SJCRH30 (cell line): ENCODE measurements around the gene CNN1. TPM values are rescaled to one million over a fixed set of nuclear protein-coding genes. Genes with fewer than 3 reads are reported as not detected.
A peak's percentile ranks its signal among the peaks of the same experiment; 100 is the strongest.
"Not testable (repeated sequence)": the region's sequence is repeated elsewhere in the genome, so short reads cannot be mapped to it uniquely, and the experiment has no call there.

Experiments used
- DNase-seq, 2 experiments: peaks; one replicate each; pipeline ENCODE4 v3.0.0-alpha.2; 2015 to 2020
- H3K27ac ChIP-seq: fragments of 250-450 bp; sonication (Bioruptor Pico); 2 replicates; pipeline ENCODE4 v1.5.1; 2020; ENCODE audit warnings: mild to moderate bottlenecking, moderate library complexity
- H3K27me3 ChIP-seq: fragments of 250-450 bp; sonication (Bioruptor Pico); 2 replicates; pipeline ENCODE4 v1.5.1; 2020; ENCODE audit warnings: mild to moderate bottlenecking, moderate library complexity
- H3K36me3 ChIP-seq: fragments of 250-450 bp; sonication (Bioruptor Pico); 2 replicates; pipeline ENCODE4 v1.5.1; 2020; ENCODE audit warnings: mild to moderate bottlenecking, moderate library complexity
- H3K4me1 ChIP-seq: fragments of 250-450 bp; sonication (Bioruptor Pico); 2 replicates; pipeline ENCODE4 v1.5.1; 2020; ENCODE audit warnings: mild to moderate bottlenecking, moderate library complexity
- H3K4me3 ChIP-seq: fragments of 250-450 bp; sonication (Bioruptor Pico); 2 replicates; pipeline ENCODE4 v1.5.1; 2020; ENCODE audit warnings: mild to moderate bottlenecking, moderate library complexity
- H3K9me3 ChIP-seq: fragments of 250-450 bp; sonication (Bioruptor Pico); replicated peaks from 2 replicates; pipeline ENCODE4 v1.5.1; 2020; ENCODE audit warnings: mild to moderate bottlenecking, moderate library complexity
- total RNA-seq: library from RNA; depleted of rRNA; stranded (reverse); fragments of >200 nt; shearing (Covaris generic); gene quantifications from 2 replicates; pipeline ENCODE4 v1.2.3, GENCODE V29; 2014; rRNA removed

CNN1 gene
- total RNA-seq, 1 experiment from 2014 or later: 1.4 TPM

DNA sequence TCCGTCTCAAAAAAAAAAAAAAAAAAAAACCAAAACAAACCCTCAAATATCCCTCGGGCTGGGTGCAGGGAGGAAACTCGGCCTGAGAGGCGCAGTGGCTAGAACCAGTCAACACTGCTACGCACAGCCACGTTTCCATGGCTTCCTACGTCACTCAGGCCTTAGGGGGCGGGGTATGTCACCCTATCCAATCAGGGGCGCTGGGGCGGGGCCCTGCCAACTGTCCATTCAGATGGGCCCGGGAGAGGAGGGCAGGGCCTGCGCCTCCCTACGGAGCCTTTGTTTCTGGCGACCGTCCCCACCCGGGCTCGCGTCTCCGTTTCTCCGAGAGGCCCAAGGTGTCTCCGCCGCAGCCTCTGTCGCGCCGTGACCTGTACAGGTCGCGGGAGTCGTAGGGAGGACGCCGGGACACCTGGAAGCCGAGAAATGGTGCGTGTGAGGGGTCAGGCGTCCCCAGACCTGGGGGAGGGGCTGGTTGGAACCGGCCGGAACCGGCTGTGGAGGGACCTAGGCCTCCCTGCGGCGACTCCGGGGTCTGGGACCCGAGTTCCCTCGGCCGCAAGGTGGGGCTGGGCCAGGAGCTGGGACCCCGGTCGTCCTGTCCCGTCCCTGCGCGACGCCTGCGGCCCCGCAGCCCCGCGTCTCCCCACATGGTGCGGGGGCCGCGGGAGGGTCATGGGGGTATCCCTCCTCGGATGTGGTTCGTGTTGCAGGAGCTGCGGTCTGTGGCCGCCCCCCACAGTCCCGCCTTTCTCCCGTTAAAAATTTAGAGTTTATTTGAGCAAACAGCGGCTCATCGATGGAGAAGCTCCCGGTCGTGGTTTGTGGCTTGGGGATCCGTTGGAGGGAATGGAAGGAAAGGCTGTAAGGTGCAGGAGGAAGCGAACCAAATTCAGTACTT, 58.8 kb downstream of the CNN1 start, which contains the start of gene ZNF627:
Gene ZNF627 (plus strand): TSS at position 282 of the 901 bp plus-strand sequence. CDS start 145 bp downstream, at position 427.
- no peaks in the 10 kb centered on the region for H3K27me3 ChIP-seq
- H3K4me3 ChIP-seq: peak within 1 kb of the TSS; percentile 92
- H3K9me3 ChIP-seq: no peaks in the 10 kb centered on the region
- peak; percentile 98 for DNase-seq
- peaks cover 2% of the 10 kb centered on the region; the same call in 1 of the 2 replicates for H3K4me1 ChIP-seq
- peak within 1 kb of the TSS; percentile 90 for H3K27ac ChIP-seq
- H3K36me3 ChIP-seq: 0 out of 2 replicates have a peak, but pooled peaks cover 8% of the 10 kb centered on the region

DNA sequence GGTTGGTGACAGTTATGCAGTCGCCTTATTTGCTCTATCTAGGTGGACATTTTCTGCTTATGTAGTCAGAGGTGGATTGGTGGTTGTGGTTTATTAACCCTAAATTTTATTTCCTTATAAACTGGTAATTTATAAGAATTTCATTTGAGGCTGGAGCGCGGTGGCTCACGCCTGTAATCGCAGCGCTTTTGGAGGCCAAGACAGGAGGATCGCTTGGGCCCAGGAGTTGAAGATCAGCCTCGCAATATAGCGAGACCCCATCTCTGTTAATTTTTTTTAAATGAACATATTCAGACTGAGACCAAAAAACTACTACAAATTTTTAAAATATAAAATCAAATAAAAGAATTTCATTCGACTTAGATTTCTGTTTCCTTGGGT, 59.4 kb downstream of the CNN1 start:
- H3K9me3 ChIP-seq: no peaks in the 10 kb centered on the region
- H3K27ac ChIP-seq: peak overlapping the region; percentile 90; the same call in 1 of the 2 replicates
- no peaks in the 10 kb centered on the region for H3K27me3 ChIP-seq
- no peak for DNase-seq
- peak overlapping the region; percentile 92 for H3K4me3 ChIP-seq
- peaks cover 2% of the 10 kb centered on the region; the same call in 1 of the 2 replicates for H3K4me1 ChIP-seq
- H3K36me3 ChIP-seq: 0 out of 2 replicates have a peak, but pooled peaks cover 8% of the 10 kb centered on the region

DNA sequence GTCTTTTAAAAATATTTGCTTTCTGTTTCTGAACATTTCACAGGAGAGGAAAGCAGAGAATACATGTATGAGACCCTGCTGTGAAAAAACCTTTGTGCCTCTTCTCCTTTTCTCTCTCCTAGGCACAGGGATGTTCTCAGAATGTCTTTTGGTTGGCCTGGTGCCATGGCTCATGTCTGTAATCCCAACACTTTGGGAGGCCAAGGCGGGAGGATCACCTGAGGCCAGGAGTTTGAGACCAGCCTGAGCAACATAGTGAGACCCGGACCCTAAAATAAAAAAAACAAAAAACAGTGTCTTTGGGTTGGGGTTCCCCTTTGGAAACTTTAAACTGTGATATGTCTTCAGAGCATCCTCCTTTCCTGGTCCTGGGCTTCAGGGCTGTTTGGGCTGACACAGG, 60.1 kb downstream of the CNN1 start:
- no peak for DNase-seq
- Histone ChIP-seq H3K9me3 (no peaks in the 10 kb centered on the region), H3K4me3 (no peak overlapping the region), H3K36me3 (0 out of 2 replicates have a peak, but pooled peaks cover 11% of the 10 kb centered on the region), H3K4me1 (peaks cover 2% of the 10 kb centered on the region; the same call in 1 of the 2 replicates), H3K27ac (no peak overlapping the region), H3K27me3 (no peaks in the 10 kb centered on the region)

DNA sequence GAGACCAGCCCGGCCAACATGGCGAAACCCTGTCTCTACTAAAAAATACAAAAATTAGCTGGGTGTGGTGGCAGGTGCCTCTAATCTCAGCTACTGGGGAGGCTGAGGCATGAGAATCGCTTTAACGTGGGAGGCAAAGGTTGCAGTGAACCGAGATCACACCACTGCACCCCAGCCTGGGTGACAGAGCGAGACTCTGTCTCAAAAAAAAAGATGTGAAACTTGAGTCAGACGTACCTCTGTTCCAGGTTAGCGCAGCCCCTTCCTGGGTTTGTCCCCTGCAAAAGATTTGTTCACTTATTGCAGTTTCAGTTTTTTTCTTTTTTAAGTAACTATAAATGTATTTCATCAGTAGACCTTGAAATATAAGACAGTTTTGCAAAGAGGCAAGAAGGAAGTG, 61.1 kb downstream of the CNN1 start:
- peaks cover 18% of the 10 kb centered on the region for H3K36me3 ChIP-seq
- not testable (repeated sequence) for DNase-seq

More for the DNA sequence above, 61.1 kb downstream of the CNN1 start:
- H3K9me3 ChIP-seq, H3K4me3 ChIP-seq, H3K27ac ChIP-seq, H3K27me3 ChIP-seq, H3K4me1 ChIP-seq: not testable (repeated sequence)

Other genes starting within 250 kb of the CNN1 start
- not detected in 2 replicates for gene TSPAN16, start 242.7 kb upstream of the CNN1 start, total RNA-seq
- 0.58 and 0.83 TPM in 2 replicates for gene RAB3D, start 199.2 kb upstream of the CNN1 start, total RNA-seq
- gene TMEM205, start 192.6 kb upstream of the CNN1 start, total RNA-seq: 38.8 and 39.5 TPM in 2 replicates
- gene CCDC159, start 192.3 kb upstream of the CNN1 start, total RNA-seq: not detected in 2 replicates
- 0.10 and 0.59 TPM in 2 replicates for gene PLPPR2, start 183.4 kb upstream of the CNN1 start, total RNA-seq
- gene SWSAP1, start 164.2 kb upstream of the CNN1 start, total RNA-seq: 1.2 and 2.4 TPM in 2 replicates
- gene EPOR, start 154.5 kb upstream of the CNN1 start, total RNA-seq: 8.4 and 9.9 TPM in 2 replicates
- gene RGL3, start 119.5 kb upstream of the CNN1 start, total RNA-seq: not detected in 2 replicates
- 0.18 and 0.22 TPM in 2 replicates for gene ODAD3, start 103.7 kb upstream of the CNN1 start, total RNA-seq
- gene PRKCSH, start 103.2 kb upstream of the CNN1 start, total RNA-seq: 136 and 164 TPM in 2 replicates
- gene ELAVL3, start 57.8 kb upstream of the CNN1 start, total RNA-seq: not detected in 2 replicates
- gene ZNF653, start 33.0 kb upstream of the CNN1 start, total RNA-seq: 2.8 and 3.5 TPM in 2 replicates
- gene ECSIT, start 9.7 kb upstream of the CNN1 start, total RNA-seq: 22.3 and 22.6 TPM in 2 replicates
- gene ELOF1, start 20.4 kb downstream of the CNN1 start, total RNA-seq: 37.3 and 38.1 TPM in 2 replicates
- 0.75 and 2.4 TPM in 2 replicates for gene ACP5, start 38.8 kb downstream of the CNN1 start, total RNA-seq
- gene ZNF627, start 58.6 kb downstream of the CNN1 start, total RNA-seq: 11.8 and 13.4 TPM in 2 replicates
- gene ZNF823, start 200.1 kb downstream of the CNN1 start, total RNA-seq: 8.7 and 10.5 TPM in 2 replicates
- 6.0 and 6.2 TPM in 2 replicates for gene ZNF441, start 228.1 kb downstream of the CNN1 start, total RNA-seq